Common myeloid progenitor, CD34-positive (primary cell): ENCODE results near the gene GNE.

Experiments
- CTCF ChIA-PET: fragments of 350-600 bp; sonication (Branson Sonifier 250); formaldehyde crosslinking; loops from one replicate; lab custom pipeline; 2021; ENCODE audit warnings: antibody characterized with exemption; lab: Charles Lee
- POLR2A ChIA-PET: fragments of 350-600 bp; sonication (Branson Sonifier 250); formaldehyde crosslinking; loops from one replicate; lab custom pipeline; 2021; ENCODE audit warnings: antibody characterized with exemption; lab: Charles Lee
- DNase-seq, 3 donors: peaks; one replicate each; pipeline versions ENCODE4 v3.0.0 to v3.0.0-alpha.2; 2013
- H3K27ac ChIP-seq, 2 experiments: 1 replicate in 1 of 2; 2 replicates in 1 of 2; pipeline ENCODE4 v1.7.0; 2013; ENCODE audit warnings: inconsistent platforms in 2 of 2, low read length in 2 of 2, mild to moderate bottlenecking in 2 of 2, low read depth in 1 of 2, moderate library complexity in 1 of 2; ENCODE audit not compliant: severe bottlenecking in 2 of 2, insufficient read depth in 1 of 2, poor library complexity in 1 of 2
- H3K27me3 ChIP-seq, 5 experiments: replicated peaks in 2 of 5; 1 replicate in 3 of 5; 2 replicates in 2 of 5; pipeline versions ENCODE4 v1.6.1 to v1.7.0; 2013; ENCODE audit warnings: low read length in 4 of 5, mild to moderate bottlenecking in 2 of 5, moderate library complexity in 2 of 5, inconsistent platforms in 1 of 5; ENCODE audit not compliant: insufficient read depth in 5 of 5, control insufficient read depth in 4 of 5
- H3K36me3 ChIP-seq, 4 experiments: 1 replicate in 2 of 4; 2 replicates in 2 of 4; pipeline versions ENCODE4 v1.6.1 to v1.7.0; 2013; ENCODE audit warnings: low read length in 3 of 4, control low read depth in 1 of 4, mild to moderate bottlenecking in 1 of 4; ENCODE audit not compliant: control insufficient read depth in 4 of 4, insufficient read depth in 4 of 4
- H3K4me1 ChIP-seq, 4 experiments: 1 replicate in 3 of 4; 2 replicates in 1 of 4; pipeline versions ENCODE4 v1.6.1 to v1.7.1; 2013; ENCODE audit warnings: low read length in 3 of 4, mild to moderate bottlenecking in 3 of 4, control low read depth in 1 of 4, inconsistent platforms in 1 of 4, moderate library complexity in 1 of 4; ENCODE audit not compliant: control insufficient read depth in 4 of 4, insufficient read depth in 4 of 4; ENCODE audit errors: control extremely low read depth in 1 of 4
- H3K4me3 ChIP-seq, 7 experiments: 1 replicate in 4 of 7; 2 replicates in 3 of 7; pipeline versions ENCODE4 v1.5.1 to v1.7.0; 2013; ENCODE audit warnings: mild to moderate bottlenecking in 7 of 7, low read length in 6 of 7, moderate library complexity in 6 of 7, inconsistent platforms in 2 of 7, low read depth in 2 of 7, control low read depth in 1 of 7; ENCODE audit not compliant: insufficient read depth in 4 of 7, control insufficient read depth in 1 of 7; ENCODE audit errors: extremely low read depth in 1 of 7
- H3K9me3 ChIP-seq, 5 experiments: 1 replicate in 4 of 5; 2 replicates in 1 of 5; pipeline versions ENCODE4 v1.6.1 to v1.7.1; 2013; ENCODE audit warnings: low read length in 4 of 5, mild to moderate bottlenecking in 2 of 5, inconsistent platforms in 1 of 5, low read depth in 1 of 5, moderate library complexity in 1 of 5; ENCODE audit not compliant: control insufficient read depth in 4 of 5, insufficient read depth in 2 of 5; ENCODE audit errors: control extremely low read depth in 1 of 5
- WGBS: methylation state at CpG from one replicate; pipeline ENCODE4 v1.1.5; 2013; ENCODE audit not compliant: insufficient coverage; 5-methylcytosine and 5-hydroxymethylcytosine counted together

GNE gene

DNA sequence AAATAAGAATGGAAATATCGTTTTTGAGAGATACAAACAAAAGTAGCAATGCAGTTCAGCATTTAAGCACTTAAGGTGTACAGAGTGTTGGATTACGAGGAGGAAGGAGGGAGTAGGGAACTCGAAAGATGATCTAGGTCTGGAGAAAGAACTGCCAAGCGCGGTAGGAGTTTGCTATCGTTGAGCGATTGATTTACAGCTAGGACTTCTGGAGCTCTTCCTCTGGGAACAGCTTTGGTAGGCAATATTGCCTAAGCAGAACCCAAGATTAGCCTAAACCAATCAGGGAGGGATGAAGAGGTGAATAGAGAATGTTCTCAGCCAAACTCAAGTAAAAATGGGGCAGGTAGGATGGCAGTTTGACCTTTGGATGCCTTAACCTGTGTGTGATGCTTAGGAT lies 66.6 kb downstream of the GNE start:
- H3K4me1 ChIP-seq: peaks cover 24 to 41% (median 30%) of the 10 kb centered on the region in 4 experiments
- H3K27ac ChIP-seq: peak overlapping the region; percentile 79 to 94
- POLR2A ChIA-PET: interaction anchor here (0.6 to 1.5 kb wide), 3 partner anchors 10 to 67 kb away, joined by 3 to 5 read pairs (median 3); partner anchors contain the start of gene GNE
- 0% methylated on average over 7 of the region's 7 CpGs for WGBS
- no peaks in the 10 kb centered on the region for H3K9me3 ChIP-seq
- H3K27me3 ChIP-seq: no peaks in the 10 kb centered on the region
- peak overlapping the region in 6 of 7 experiments; percentile 86 to 99 (median 95) for H3K4me3 ChIP-seq
- DNase-seq: no peak
- peaks cover 0 to 21% (median 2%) of the 10 kb centered on the region in 4 experiments for H3K36me3 ChIP-seq
- CTCF ChIA-PET: interaction anchor here (0.9 to 3.2 kb wide), 5 partner anchors 11 to 145 kb away, joined by 3 to 28 read pairs (median 7); no protein-coding TSS in a partner anchor

DNA sequence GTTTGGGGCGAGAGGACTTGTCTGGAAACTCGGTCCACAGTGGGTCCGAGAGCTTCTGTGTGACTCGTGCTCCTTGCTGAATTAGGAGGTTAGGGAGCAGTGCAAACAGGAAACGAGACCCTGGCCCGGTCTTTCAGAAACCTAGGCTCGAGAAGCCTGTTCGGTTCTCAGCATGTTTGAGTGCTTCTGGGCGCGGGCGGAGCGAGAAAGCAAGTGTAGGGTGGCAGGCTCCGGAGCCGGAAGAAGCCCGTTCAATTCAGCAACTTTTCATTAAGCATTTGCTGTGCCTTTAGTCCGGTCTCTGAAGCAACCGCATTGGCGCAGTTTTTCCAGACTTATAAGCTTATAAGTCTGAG lies 67.0 kb downstream of the GNE start:
- 0% methylated on average over 18 of the region's 18 CpGs for WGBS
- Histone ChIP-seq H3K27me3 (no peaks in the 10 kb centered on the region), H3K36me3 (peaks cover 0 to 18% (median 2%) of the 10 kb centered on the region in 4 experiments), H3K4me3 (peak overlapping the region; percentile 60 to 99 (median 94)), H3K27ac (peak overlapping the region; percentile 79 to 94), H3K9me3 (no peaks in the 10 kb centered on the region), H3K4me1 (peaks cover 24 to 41% (median 30%) of the 10 kb centered on the region in 4 experiments)
- ChIA-PET CTCF (interaction anchor here (0.7 to 3.2 kb wide), 11 partner anchors 11 to 147 kb away, joined by 3 to 28 read pairs (median 6); partner anchors contain the start of gene CCIN), POLR2A (interaction anchor here (0.6 to 1.3 kb wide), 5 partner anchors 9 to 89 kb away, joined by 3 to 6 read pairs (median 5); no protein-coding TSS in a partner anchor)
- peak in 2 of 3 donors; percentile 30 to 42 for DNase-seq

DNA sequence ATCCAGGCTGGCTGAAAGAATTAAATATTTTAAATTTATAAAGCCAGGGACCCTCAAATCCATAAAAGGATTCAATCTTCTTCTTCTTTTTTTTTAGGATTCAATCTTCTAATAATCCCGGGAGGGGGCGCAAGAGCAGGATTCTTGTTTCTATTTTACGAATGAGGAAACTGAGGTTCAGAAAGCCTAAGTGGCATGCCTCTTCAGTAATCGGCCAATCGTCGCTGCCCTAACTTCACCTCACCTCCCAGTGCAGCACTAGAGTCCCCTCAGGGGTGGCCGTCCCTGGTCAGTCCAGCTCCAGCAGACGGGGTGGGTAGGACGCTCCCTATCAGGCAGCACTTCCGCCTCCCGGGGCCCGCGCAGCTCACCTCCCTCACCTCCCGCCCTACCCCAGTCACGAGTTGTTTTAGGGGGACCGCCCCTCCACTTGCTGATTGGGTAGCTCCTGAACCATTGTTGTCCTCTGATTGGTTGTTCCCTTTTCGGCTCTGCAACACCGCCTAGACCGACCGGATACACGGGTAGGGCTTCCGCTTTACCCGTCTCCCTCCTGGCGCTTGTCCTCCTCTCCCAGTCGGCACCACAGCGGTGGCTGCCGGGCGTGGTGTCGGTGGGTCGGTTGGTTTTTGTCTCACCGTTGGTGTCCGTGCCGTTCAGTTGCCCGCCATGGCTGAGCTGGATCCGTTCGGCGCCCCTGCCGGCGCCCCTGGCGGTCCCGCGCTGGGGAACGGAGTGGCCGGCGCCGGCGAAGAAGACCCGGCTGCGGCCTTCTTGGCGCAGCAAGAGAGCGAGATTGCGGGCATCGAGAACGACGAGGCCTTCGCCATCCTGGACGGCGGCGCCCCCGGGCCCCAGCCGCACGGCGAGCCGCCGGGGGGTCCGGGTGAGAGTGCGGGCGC lies 67.6 kb downstream of the GNE start, which contains the start of gene CLTA:
CLTA (plus strand) TSS at position 534 of the 902 bp plus-strand sequence; CDS start at position 670, 136 bp downstream.
- peak within 1 kb of the TSS; percentile 79 to 94 for H3K27ac ChIP-seq
- POLR2A ChIA-PET: interaction anchor here (0.6 to 1.3 kb wide), 10 partner anchors 9 to 143 kb away, joined by 3 to 6 read pairs (median 4); no protein-coding TSS in a partner anchor
- H3K36me3 ChIP-seq: peaks cover 0 to 18% (median 2%) of the 10 kb centered on the region in 4 experiments
- peak within 1 kb of the TSS; percentile 60 to 99 (median 94) for H3K4me3 ChIP-seq
- H3K9me3 ChIP-seq: no peaks in the 10 kb centered on the region
- WGBS: under 1% methylated on average over 57 of the region's 68 CpGs
- DNase-seq: peak; percentile 98 to 99 (median 98)
- H3K27me3 ChIP-seq: no peaks in the 10 kb centered on the region
- H3K4me1 ChIP-seq: peaks cover 24 to 41% (median 30%) of the 10 kb centered on the region in 4 experiments
- CTCF ChIA-PET: interaction anchor here (0.5 to 3.2 kb wide), 18 partner anchors 12 to 1693 kb away, joined by 3 to 28 read pairs (median 4); partner anchors contain the start of gene CCIN

DNA sequence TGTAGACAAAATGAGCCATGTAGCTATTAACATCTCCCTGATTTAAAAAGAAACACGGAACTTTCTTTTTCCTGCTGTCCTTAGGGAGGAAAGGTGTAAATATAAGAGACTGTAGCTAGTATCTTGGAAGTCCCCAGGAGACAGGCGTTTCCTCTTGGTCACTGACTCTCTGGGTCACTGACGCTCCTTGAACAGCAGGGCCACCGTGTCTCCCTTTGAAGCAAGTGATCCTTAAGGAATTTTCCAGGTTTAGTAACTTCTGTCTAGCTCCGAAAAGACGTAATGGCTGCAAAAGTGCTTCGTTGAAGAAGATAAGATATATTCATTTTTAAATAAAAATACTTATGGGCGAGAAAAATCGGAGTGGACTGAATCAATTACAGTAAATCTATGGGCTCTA lies 68.3 kb downstream of the GNE start:
- no peaks in the 10 kb centered on the region for H3K27me3 ChIP-seq
- ChIA-PET POLR2A (interaction anchor here (0.6 to 1.3 kb wide), 8 partner anchors 10 to 163 kb away, joined by 3 to 6 read pairs (median 4); no protein-coding TSS in a partner anchor), CTCF (interaction anchor here (0.5 to 3.2 kb wide), 22 partner anchors 11 to 1693 kb away, joined by 3 to 28 read pairs (median 4); partner anchors contain the start of gene CCIN)
- H3K9me3 ChIP-seq: no peaks in the 10 kb centered on the region
- H3K4me1 ChIP-seq: peaks cover 24 to 41% (median 30%) of the 10 kb centered on the region in 4 experiments
- peak overlapping the region; percentile 72 to 94 for H3K27ac ChIP-seq
- 33% methylated on average over 2 of the region's 9 CpGs for WGBS
- peaks cover 0 to 18% (median 2%) of the 10 kb centered on the region in 4 experiments for H3K36me3 ChIP-seq
- H3K4me3 ChIP-seq: peak overlapping the region in 6 of 7 experiments; percentile 86 to 99 (median 95)
- peak in 1 of 3 donors; percentile 15 for DNase-seq

DNA sequence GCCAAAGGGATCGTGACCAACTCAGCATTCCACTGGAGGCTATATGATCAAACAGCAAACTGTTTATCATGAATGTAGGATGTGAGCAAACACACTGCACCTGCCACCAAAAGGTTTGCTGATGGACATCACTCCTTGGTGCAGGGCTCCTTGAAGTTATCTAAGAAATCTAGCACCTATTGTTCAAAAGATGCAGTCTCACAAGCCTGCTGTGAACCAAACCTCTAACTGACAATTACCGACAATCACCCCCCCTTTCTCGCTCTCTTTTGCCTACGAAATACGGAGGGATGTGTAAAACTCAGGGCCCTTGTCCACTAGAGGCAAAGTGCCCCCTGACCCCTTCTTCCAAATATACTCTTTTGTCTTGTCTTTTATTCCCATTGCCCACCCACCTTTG lies 70.0 kb downstream of the GNE start:
- Histone ChIP-seq H3K4me3 (no peak overlapping the region), H3K27ac (no peak overlapping the region), H3K9me3 (no peaks in the 10 kb centered on the region), H3K36me3 (peaks cover 0 to 6% (median 0%) of the 10 kb centered on the region in 4 experiments), H3K4me1 (peaks cover 19 to 32% (median 23%) of the 10 kb centered on the region in 4 experiments), H3K27me3 (no peaks in the 10 kb centered on the region)
- 100% methylated on average over 5 of the region's 5 CpGs for WGBS
- ChIA-PET POLR2A (no interaction called here), CTCF (interaction anchor here (2.9 kb wide), 1 partner anchor 24 kb away, joined by 10 read pairs; no protein-coding TSS in a partner anchor)
- DNase-seq: no peak

DNA sequence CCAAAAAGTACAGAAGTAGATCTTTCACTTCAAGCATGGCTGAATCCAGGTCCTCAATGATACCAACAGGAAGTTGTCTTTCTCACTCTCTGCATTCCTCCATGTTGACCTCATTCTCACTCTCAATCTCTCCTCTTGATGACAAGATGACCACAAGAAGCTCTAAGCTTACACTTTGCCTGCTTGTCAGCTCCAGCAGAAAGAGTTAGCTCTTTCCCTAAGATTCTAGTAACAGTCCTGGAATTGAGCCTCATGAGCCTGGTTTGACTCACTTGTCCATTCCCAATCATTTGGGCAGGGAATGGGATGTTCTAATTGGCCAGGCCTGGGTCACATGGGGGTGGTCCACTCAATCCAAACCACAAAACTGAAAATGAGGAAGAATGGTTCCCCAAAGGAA lies 70.8 kb downstream of the GNE start:
- Histone ChIP-seq H3K27ac (no peak overlapping the region), H3K4me3 (no peak overlapping the region), H3K36me3 (peaks cover 0 to 3% (median 0%) of the 10 kb centered on the region in 4 experiments), H3K4me1 (peaks cover 11 to 24% (median 16%) of the 10 kb centered on the region in 4 experiments), H3K9me3 (no peaks in the 10 kb centered on the region), H3K27me3 (no peaks in the 10 kb centered on the region)
- POLR2A ChIA-PET: interaction anchor here (0.7 kb wide), 1 partner anchor 11 kb away, joined by 4 read pairs; no protein-coding TSS in a partner anchor
- CTCF ChIA-PET: interaction anchor here (1.0 to 1.4 kb wide), 3 partner anchors 19 to 82 kb away, joined by 3 read pairs; no protein-coding TSS in a partner anchor
- no peak for DNase-seq
